NCI-H774 (cell line): Measurements from ENCODE around the gene GALNT2.

ENCODE experiments used
- DNase-seq: peaks from one replicate; lab custom pipeline; 2025; lab: John Stamatoyannopoulos, UW

GALNT2 gene

DNA sequence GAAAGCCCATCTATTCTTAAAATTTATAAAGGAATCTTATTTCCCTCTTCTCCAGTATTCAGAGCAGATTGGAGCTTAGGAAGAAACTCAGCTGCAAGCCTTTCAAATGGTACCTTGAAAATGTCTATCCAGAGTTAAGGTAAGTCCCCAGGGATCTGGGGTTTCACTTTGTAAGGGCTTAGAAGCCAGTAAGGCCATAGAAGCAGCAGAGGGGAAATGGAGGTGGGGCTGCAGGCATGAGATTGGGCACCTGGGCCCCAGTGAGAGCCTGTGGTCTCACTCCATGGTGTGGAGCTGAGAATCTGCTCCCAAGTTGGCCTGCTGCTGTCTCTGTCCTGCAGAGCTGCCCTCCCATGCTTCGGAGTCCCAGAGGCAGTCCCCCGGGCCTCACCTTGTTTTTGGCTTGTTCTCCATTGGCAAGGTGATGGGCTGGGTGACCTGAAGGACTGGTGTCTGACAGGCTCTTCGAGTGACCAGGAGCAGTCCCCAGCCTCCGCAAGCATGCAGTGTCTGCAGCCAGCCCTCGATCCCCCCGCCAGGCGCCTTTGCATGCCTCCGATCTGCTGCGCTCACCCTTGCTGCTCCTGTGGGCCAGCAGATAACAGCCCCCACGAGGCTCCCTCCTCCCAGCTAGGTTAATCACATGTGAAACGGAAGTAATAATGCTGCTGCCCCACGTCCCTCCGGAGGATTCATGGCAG is 196.0 kb downstream of the GALNT2 start:
- DNase-seq, result no peak

GRCh38 chr1:230263568-230264195 is 196.6 kb downstream of the GALNT2 start:
- DNase-seq, result no peak

DNA sequence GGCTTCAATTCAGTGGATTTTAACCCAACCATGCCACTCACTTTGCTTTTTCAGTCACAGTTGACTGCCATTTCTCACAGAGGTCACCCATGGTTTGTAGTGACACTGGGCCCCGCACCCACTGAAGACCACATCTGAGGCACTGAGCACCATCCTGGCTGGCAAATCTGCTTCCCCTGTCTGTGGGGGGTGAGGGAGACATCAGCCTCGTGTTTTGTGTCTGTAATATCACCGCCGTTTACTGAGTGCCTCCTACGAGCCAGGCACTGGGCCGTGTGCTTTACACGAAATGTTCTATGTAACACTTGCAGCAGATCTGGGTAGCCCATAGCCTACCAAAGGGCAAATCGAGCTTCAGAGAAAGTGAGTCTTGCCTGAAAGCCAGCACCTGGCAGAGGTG is 197.3 kb downstream of the GALNT2 start:
- DNase-seq, result no peak

- DNase-seq, result no peak
Observed at GRCh38 chr1:230265200-230266115, 198.4 kb downstream of the GALNT2 start.

DNA sequence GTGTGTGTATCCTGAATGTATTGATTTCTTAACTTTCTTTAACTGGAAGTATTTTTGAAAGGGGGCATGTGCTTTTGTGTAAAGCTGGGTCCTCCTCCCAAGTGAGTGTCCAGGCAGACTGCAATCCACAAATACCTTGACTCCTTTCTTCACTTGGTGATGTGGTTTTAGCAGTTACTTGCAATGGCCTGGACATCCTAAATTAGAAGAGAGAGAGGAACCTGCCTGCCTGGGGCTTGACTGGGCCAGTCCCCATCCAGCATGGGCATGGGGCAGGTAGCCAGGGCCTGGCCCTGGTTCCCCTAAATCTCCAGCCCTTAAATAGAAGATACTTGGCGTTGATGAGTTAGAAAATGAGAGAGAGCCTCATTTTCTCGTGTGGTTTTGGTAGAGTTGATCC is 199.4 kb downstream of the GALNT2 start:
- DNase-seq, result no peak

DNA sequence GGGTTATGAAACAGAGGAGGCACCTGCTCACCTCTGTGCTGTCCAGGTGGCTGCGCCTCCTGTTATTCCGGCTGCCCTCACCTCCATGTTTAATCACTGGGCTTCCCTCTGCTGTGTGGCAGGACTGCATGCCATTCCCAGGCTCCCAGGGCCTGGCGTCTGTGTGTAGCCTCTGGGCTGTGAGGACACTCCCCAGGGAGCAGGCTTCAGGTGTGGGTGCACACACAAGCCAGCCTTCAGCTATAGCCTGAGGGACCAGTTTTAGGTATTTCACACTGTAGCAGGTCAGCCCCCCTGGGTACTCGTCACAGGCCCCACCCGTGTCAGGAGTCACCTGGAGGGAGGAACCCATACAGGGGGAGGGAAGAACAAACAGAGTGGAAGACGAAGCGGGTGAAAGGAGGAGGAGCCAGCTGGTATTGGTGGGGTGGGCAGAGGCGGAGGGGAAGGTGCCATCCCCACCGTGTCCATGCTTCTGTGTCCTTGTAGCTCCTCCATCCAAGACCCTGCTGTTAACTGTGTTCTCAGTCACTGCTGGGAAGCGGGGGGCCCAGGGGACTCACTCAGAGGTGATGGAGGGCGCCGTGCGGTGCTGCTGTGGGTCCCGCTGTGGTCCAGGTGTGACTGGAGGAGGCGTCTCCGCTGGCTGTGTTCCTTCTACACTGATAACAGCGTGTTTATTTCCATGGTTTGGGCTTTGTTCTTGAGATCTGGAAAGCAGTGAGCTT is 200.5 kb downstream of the GALNT2 start:
- DNase-seq, result peak; percentile 47

- DNase-seq, result peak; percentile 84
Observed at GRCh38 chr1:230268371-230269170, 201.5 kb downstream of the GALNT2 start.

DNA sequence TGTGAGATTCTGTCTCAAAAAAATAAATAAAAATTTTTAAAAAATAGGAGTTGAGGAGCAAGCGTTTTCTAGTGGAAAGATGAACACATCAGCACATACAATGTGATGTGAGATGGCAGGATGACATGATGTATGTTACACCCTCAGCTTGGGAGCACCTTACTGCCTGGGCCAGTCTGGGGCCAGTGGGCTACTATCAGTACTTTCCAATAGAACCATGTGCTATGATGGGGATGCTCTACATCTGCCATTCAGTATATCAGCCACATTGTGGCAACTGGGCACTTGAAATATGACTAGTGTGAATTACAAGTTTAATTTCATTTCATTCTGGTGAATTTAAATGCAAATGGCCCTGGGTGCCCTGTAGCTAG is 203.1 kb downstream of the GALNT2 start:
- DNase-seq, result no peak

DNA sequence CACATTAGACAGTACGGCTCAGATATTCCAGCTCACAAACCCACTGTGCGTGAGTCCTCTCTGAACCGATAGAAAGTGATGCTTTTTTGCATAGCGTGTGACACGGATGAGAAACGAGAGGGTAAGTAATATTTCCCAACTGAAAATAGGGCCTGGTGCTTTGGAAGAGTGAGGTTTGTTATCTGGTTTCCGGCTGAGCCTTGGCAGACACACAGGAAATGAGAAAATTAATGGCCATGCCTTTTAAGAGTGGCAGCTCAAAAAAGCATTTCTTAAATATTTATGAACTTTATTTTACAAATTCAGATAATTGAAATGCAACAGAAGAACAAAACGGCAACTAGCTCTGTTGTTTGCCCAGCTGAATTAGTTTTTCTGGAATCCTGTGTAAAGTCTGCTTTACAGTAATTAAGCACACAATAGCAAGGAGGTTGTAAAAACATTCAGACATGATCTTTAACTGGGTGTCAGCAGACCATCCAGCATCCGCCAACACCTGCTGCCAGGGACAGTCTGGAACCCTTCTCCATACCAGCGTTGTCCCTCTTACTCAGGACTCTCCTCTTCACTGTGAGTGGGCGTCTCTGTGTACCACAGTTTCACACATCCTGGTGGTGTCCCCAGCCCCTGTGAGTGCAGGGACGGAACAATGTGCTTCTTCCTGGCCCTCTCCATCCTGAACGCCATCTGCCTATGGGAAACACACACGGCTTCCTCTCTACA is 203.7 kb downstream of the GALNT2 start:
- peak; percentile 91 for DNase-seq

DNA sequence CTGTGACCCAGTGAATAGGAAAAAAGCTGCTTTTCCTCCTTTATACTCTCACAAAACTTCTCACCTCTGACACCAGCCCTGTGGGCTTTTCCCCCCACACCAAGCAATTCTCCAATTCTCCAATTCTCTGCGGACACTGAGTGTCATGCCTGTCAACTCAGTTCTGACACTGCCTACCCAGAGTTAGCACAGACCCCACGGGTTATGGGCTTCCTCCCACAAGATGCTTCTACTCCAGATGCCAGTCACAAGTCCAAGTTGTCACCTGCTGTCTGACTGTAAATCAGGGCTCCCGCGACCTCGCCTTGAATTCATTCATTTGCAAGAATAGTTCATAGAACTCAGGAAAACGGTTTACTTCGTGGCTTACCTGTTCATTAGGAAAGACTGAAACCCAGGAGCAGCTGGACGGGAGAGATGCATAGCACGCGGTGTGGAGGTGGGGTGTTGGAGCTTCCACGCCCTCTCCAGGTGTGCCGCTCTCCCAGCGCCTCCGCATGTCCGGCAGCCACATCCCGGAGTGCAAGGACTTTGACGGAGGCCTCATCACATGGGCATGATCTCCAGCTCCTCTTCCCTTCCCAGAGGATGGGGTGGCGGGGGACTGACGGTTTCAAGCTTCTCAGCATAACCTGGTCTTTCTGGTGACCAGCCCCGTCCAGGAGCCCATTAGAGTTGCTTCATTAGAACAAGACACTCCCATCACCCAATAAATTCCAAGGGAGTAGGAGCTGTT is 204.4 kb downstream of the GALNT2 start:
- DNase-seq, result no peak

DNA sequence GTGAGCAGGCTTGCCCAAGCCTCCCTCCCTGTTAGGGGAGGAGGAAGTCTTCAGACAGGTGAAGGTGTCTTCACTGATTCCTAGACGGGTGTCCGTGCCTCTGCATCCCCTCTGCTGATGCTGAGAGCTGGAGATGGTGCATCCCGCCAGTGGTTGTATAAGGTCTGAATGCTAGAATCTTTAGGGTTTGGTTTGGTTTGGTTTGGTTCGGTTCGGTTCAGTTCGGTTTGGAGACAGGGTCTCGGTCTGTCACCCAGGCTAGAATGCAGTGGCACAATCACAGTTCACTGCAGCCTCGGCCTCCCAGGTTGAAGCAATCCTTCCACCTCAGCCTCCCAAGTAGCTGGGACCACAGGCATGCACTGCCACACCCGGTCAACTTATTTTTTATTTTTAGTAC is 205.5 kb downstream of the GALNT2 start:
- no peak for DNase-seq

DNA sequence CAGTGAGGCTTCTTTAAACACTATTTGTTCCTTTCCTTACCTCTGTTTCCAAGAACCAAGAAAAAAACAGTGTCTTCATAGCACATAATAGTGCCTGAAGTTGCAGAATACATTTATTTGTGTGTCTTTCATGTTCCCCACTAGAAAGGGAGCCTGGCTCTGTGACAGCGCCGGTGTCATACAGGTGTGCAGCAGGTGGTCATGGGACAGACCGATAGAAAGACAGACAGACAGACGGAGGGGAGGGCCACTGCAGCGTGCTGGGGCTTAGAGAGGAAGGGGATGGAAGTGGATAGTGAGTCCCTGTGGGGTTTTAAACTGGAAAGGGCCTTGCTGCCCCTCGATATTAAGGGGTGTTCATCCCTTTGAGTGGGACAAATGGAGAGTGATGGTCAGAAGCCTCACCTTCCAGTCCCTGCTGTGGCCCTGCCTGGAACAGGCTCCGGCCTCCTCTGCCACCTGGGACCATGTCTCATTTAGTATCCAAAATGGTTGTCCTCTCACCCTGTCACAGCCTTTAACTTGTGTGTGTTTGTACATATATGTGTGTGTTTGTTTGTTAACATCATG is 206.2 kb downstream of the GALNT2 start:
- DNase-seq, result no peak

DNA sequence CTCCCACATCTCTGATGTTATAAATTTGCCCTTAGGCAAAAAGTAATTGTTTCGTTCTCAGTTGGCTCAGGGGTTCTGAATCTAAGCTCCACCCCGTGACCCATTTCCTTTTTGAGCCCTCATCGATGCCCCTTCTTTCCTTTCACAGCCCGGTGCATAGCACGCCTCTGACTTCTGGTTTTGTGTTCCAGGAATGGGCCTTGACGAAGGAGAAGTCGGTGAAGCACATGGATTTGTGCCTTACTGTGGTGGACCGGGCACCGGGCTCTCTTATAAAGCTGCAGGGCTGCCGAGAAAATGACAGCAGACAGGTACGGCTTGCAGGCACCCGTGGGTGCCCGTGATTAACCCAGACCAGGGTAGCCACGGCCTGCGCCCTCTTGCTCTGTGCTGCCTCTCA is 207.2 kb downstream of the GALNT2 start:
- no peak for DNase-seq

GRCh38 chr1:230276401-230276800 is 209.4 kb downstream of the GALNT2 start:
- DNase-seq, result no peak

DNA sequence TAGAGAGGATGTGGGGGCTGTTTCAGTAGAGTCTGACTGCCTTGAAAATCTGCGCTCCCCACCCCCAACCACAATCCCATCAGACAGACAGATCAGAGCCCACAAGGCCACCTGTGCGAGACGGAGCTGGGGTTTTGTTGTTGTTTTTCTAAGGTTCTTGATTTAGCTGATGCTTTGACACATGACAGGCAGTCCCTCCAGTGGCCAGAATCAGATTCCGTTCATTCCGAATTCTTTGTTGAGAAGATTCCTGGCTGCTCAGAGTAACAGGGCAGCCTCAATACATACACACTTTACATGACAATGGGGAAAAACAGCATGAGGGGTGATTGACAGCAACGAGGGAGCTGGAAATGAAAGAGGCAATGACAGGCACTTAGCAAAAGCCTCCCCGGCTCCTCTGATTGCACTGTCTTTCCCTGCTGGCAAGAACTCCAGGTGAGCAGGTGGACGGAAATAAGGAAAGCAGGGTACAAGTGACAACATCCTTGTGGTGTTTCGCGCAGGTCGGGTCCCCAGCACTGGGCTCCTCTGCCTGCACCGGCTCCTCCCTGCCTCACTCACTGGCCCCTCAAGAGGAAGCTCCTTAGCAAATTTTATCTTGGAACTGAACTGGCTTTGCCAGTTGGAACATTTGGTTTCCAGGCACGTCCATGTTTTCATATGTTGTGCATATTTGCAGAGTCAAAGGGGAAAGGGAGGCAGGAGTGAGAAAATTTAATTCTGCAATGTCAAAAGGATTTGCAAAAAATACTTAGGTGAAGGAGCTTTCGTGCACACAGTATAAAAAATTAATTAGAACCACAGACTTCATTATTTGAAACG is 210.4 kb downstream of the GALNT2 start:
- no peak for DNase-seq

DNA sequence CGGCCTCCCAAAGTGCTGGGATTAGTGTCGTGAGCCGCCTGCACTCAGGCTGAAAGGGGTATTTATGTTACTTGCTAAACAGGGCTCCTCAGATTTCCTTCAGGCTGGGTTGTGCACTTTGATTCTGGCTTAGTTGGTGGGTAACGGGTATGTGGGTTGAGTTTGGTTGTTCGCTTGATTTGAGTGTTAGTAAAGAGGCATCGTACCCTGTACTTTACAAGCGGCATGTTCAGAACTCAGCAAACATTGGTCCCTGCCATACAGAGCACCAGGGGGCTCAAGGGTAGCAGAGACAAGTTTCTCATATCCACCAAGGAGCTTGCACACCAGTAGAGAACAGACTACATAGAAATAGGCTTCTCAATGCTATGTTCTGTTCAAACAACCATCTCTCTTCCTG is 211.3 kb downstream of the GALNT2 start:
- no peak for DNase-seq

- DNase-seq, result no peak
Observed at GRCh38 chr1:230278871-230279582, 212.0 kb downstream of the GALNT2 start.

DNA sequence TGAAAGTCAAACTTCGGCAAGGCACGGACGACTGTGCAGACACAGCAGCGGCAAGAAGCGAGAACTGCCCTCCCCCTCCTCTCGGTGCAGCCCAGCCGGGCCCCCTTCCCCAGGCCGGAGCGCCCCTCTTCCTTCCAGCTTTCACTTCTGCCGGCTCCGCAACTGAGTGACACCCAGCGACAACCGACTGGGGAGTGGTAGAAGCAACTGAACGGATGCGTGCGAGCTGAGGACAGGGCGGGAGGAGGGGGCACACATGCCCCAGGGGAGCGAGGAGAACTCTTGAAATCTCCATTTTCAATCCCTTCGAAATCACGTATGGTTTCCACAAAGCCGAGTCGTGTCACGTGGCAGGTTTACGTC is 212.5 kb downstream of the GALNT2 start:
- DNase-seq, result no peak
